Panc1 (cell line): ENCODE measurements around the gene MARCHF2. TPM values are rescaled to one million over a fixed set of nuclear protein-coding genes. Genes with fewer than 3 reads are reported as not detected.

Experiments used
- ATAC-seq: fragments of 200-7000 bp; cut with Tn5 transposase; 2 replicates; pipeline ENCODE4 v1.9.1; 2020; ENCODE audit warnings: mild to moderate bottlenecking, moderate library complexity
- BruUV-seq: library from RNA; stranded (reverse); fragments of 400-500 nt; replicated peaks from 2 replicates; lab custom pipeline; 2021; lab: Mats Ljungman, UMichigan
- CTCF ChIA-PET: fragments of 300-600 bp; sonication (Branson Sonifier 250); formaldehyde crosslinking; loops from one replicate; lab custom pipeline; 2022; ENCODE audit warnings: antibody characterized with exemption; lab: Charles Lee
- POLR2A ChIA-PET: fragments of 300-600 bp; sonication (Branson Sonifier 250); formaldehyde crosslinking; loops from one replicate; lab custom pipeline; 2022; ENCODE audit warnings: antibody characterized with exemption; lab: Charles Lee
- DNase-seq: peaks from one replicate; pipeline ENCODE4 v3.0.0-alpha.2; 2010; ENCODE audit warnings: low read depth, low spot score
- H3K27ac ChIP-seq: 2 replicates; pipeline ENCODE4 v1.5.1; 2011; ENCODE audit warnings: mild to moderate bottlenecking, low read length, inconsistent platforms
- H3K27me3 ChIP-seq: fragments of 200-500 bp; sonication (Bioruptor generic); 2 replicates; pipeline ENCODE4 v1.6.0; 2014; ENCODE audit warnings: low read length, inconsistent platforms; ENCODE audit not compliant: control insufficient read depth, insufficient read depth
- H3K36me3 ChIP-seq: fragments of 200-500 bp; sonication (Bioruptor generic); 2 replicates; pipeline ENCODE4 v1.5.1; 2014; ENCODE audit warnings: inconsistent platforms, mild to moderate bottlenecking, low read length, moderate library complexity; ENCODE audit not compliant: control insufficient read depth, insufficient read depth
- H3K4me1 ChIP-seq: 2 replicates; pipeline ENCODE4 v1.5.1; 2011; ENCODE audit warnings: inconsistent platforms, mild to moderate bottlenecking, low read length, moderate library complexity; ENCODE audit not compliant: control insufficient read depth, insufficient read depth
- H3K4me3 ChIP-seq, 2 experiments: 2 replicates each; pipeline ENCODE4 v1.5.1; 2011 to 2012; ENCODE audit warnings: low read depth in 2 of 2, low read length in 2 of 2, mild to moderate bottlenecking in 2 of 2, inconsistent platforms in 1 of 2, moderate library complexity in 1 of 2
- H3K9me3 ChIP-seq: fragments of 200-500 bp; sonication (Bioruptor generic); 2 replicates; pipeline ENCODE4 v1.5.1; 2014; ENCODE audit warnings: low read depth, mild to moderate bottlenecking, inconsistent platforms, low read length, moderate library complexity; ENCODE audit not compliant: control insufficient read depth, insufficient read depth
- POLR2AphosphoS5 ChIP-seq: IDR thresholded peaks from 2 replicates; pipeline ENCODE4 v1.6.1; 2012; ENCODE audit warnings: mild to moderate bottlenecking, low read depth, low read length, moderate library complexity
- SIN3A ChIP-seq: IDR thresholded peaks from 2 replicates; pipeline ENCODE4 v1.6.1; 2012; ENCODE audit warnings: low read depth, mild to moderate bottlenecking, low read length, moderate library complexity, borderline replicate concordance; ENCODE audit not compliant: insufficient read depth
- TCF7L2 ChIP-seq: IDR thresholded peaks from 2 replicates; pipeline ENCODE4 v1.6.1; 2011; ENCODE audit warnings: mild to moderate bottlenecking, low read depth, low read length, inconsistent platforms
- in situ Hi-C: cut with HindIII; loops from 2 replicates; pipeline ENCODE4 v1.10.0; 2016; ENCODE audit warnings: low sequenced_read_pairs, low pct_unique_long_range_greater_than_20kb
- intact Hi-C: fragments of 100-400 bp; cut with micrococcal nuclease; formaldehyde crosslinking; loops from one replicate; pipeline ENCODE4 v1.10.0; 2022; ENCODE audit not compliant: unreplicated experiment
- total RNA-seq: library from RNA; stranded (reverse); gene quantifications from one replicate; pipeline ENCODE4 v1.2.1, GENCODE V29; 2021; ENCODE audit not compliant: unreplicated experiment
- TF ChIP-seq, protein P1 (sequence below): fragments of 450-650 bp; IDR thresholded peaks from 2 replicates; pipeline ENCODE4 v1.5.1; 2017; ENCODE audit warnings: mild to moderate bottlenecking
- TF ChIP-seq, protein P2 (sequence below), 2 experiments: IDR thresholded peaks; 2 replicates each; pipeline ENCODE4 v1.6.1; 2011 to 2012; ENCODE audit warnings: low read depth in 2 of 2, control low read depth in 1 of 2, low read length in 1 of 2, mild to moderate bottlenecking in 1 of 2, moderate library complexity in 1 of 2; ENCODE audit not compliant: insufficient read depth in 1 of 2

MARCHF2 gene
- total RNA-seq, 1 experiment from 2014 or later = 32.6 TPM

- Histone ChIP-seq H3K4me1 (no peaks in the 10 kb centered on the region), H3K27me3 (no peaks in the 10 kb centered on the region), H3K9me3 (no peaks in the 10 kb centered on the region), H3K36me3 (peaks cover 52% of the 10 kb centered on the region), H3K27ac (no peak overlapping the region), H3K4me3 (no peak overlapping the region)
- no peak for DNase-seq
- ChIA-PET POLR2A (no interaction called here), CTCF (interaction anchor here (0.6 kb wide), 1 partner anchor 115 kb away, joined by 4 read pairs; no protein-coding TSS in a partner anchor)
- TF ChIP-seq, protein P1, sequence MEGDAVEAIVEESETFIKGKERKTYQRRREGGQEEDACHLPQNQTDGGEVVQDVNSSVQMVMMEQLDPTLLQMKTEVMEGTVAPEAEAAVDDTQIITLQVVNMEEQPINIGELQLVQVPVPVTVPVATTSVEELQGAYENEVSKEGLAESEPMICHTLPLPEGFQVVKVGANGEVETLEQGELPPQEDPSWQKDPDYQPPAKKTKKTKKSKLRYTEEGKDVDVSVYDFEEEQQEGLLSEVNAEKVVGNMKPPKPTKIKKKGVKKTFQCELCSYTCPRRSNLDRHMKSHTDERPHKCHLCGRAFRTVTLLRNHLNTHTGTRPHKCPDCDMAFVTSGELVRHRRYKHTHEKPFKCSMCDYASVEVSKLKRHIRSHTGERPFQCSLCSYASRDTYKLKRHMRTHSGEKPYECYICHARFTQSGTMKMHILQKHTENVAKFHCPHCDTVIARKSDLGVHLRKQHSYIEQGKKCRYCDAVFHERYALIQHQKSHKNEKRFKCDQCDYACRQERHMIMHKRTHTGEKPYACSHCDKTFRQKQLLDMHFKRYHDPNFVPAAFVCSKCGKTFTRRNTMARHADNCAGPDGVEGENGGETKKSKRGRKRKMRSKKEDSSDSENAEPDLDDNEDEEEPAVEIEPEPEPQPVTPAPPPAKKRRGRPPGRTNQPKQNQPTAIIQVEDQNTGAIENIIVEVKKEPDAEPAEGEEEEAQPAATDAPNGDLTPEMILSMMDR = no peak
- TF ChIP-seq SIN3A = no peak
- no peak for TF ChIP-seq TCF7L2
- no peak for TF ChIP-seq POLR2AphosphoS5
- TF ChIP-seq, protein P2, sequence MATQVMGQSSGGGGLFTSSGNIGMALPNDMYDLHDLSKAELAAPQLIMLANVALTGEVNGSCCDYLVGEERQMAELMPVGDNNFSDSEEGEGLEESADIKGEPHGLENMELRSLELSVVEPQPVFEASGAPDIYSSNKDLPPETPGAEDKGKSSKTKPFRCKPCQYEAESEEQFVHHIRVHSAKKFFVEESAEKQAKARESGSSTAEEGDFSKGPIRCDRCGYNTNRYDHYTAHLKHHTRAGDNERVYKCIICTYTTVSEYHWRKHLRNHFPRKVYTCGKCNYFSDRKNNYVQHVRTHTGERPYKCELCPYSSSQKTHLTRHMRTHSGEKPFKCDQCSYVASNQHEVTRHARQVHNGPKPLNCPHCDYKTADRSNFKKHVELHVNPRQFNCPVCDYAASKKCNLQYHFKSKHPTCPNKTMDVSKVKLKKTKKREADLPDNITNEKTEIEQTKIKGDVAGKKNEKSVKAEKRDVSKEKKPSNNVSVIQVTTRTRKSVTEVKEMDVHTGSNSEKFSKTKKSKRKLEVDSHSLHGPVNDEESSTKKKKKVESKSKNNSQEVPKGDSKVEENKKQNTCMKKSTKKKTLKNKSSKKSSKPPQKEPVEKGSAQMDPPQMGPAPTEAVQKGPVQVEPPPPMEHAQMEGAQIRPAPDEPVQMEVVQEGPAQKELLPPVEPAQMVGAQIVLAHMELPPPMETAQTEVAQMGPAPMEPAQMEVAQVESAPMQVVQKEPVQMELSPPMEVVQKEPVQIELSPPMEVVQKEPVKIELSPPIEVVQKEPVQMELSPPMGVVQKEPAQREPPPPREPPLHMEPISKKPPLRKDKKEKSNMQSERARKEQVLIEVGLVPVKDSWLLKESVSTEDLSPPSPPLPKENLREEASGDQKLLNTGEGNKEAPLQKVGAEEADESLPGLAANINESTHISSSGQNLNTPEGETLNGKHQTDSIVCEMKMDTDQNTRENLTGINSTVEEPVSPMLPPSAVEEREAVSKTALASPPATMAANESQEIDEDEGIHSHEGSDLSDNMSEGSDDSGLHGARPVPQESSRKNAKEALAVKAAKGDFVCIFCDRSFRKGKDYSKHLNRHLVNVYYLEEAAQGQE (IDR thresholded peaks at IDR 0.05; ENCODE audit: insufficient read depth in 1 of 2, low read depth in 2 of 2, low read length in 1 of 2) = no peak
- no peak for ATAC-seq
- no TSS peak for BruUV-seq
- in situ Hi-C loops = no loop called here
- intact Hi-C loops = no loop called here
Observed at GRCh38 chr19:8468761-8469373, 55.8 kb downstream of the MARCHF2 start.

- ATAC-seq (peak; percentile 56; the same call in 1 of the 2 replicates), DNase-seq (no peak)
- no peak overlapping the region for H3K4me3 ChIP-seq
- H3K36me3 ChIP-seq = peaks cover 48% of the 10 kb centered on the region
- ChIA-PET CTCF (interaction anchor here (0.6 kb wide), 1 partner anchor 115 kb away, joined by 4 read pairs; no protein-coding TSS in a partner anchor), POLR2A (no interaction called here)
- no peaks in the 10 kb centered on the region for H3K4me1 ChIP-seq
- intact Hi-C loops = no loop called here
- H3K27ac ChIP-seq = no peak overlapping the region
- in situ Hi-C loops = no loop called here
- TF ChIP-seq TCF7L2 = no peak
- TF ChIP-seq, protein P2 (IDR thresholded peaks at IDR 0.05; ENCODE audit: insufficient read depth in 1 of 2, low read depth in 2 of 2, low read length in 1 of 2) = no peak
- TF ChIP-seq POLR2AphosphoS5 = no peak
- TF ChIP-seq SIN3A = no peak
- TF ChIP-seq, protein P1 = no peak
- H3K9me3 ChIP-seq = no peaks in the 10 kb centered on the region
- H3K27me3 ChIP-seq = no peaks in the 10 kb centered on the region
- BruUV-seq = no TSS peak
Observed at GRCh38 chr19:8469613-8470368, 56.7 kb downstream of the MARCHF2 start.
